ENCODE results near the gene HEG1.

GRCh38 chr3:125032100-125032643, 23.6 kb downstream of the HEG1 start:
- TF ChIP-seq CTCF (IDR thresholded peaks at IDR 0.05): no peak
- TF ChIP-seq POLR2AphosphoS5 (IDR thresholded peaks at IDR 0.05): no peak
- no peak for TF ChIP-seq POLR2A (IDR thresholded peaks at IDR 0.05)
- TF ChIP-seq EP300 (IDR thresholded peaks at IDR 0.05): no peak

Data from stomach (tissue), 4 donors.